Left lung (tissue), 10 donors: ENCODE results near the gene RAB7B. TPM values are rescaled to one million over a fixed set of nuclear protein-coding genes. Genes with fewer than 3 reads are reported as not detected.

Experiments
- ATAC-seq: fragments of 200-7000 bp; cut with Tn5 transposase; one replicate; pipeline ENCODE4 v1.9.1; 2020; ENCODE audit warnings: moderate library complexity
- DNase-seq, 4 donors: peaks; one replicate each; pipeline ENCODE4 v3.0.0-alpha.2; 2013 to 2020
- H3K27ac ChIP-seq, 2 donors: fragments of 200-600 bp; sonication (generic) in 1 of 2; one replicate each; pipeline versions ENCODE4 v1.5.0 to v1.8.0; 2020 to 2021
- H3K27me3 ChIP-seq, 2 donors: fragments of 200-600 bp; sonication (generic) in 1 of 2; one replicate each; pipeline versions ENCODE4 v1.5.0 to v1.8.0; 2020 to 2021
- H3K36me3 ChIP-seq, 2 donors: fragments of 200-600 bp; sonication (generic) in 1 of 2; one replicate each; pipeline versions ENCODE4 v1.5.0 to v1.8.0; 2020 to 2021
- H3K4me1 ChIP-seq, 2 donors: fragments of 200-600 bp; one replicate each; pipeline ENCODE4 v1.8.0; 2021
- H3K4me3 ChIP-seq, 2 donors: fragments of 200-600 bp; sonication (generic) in 1 of 2; one replicate each; pipeline versions ENCODE4 v1.5.0 to v1.8.0; 2020 to 2021; ENCODE audit warnings: mild to moderate bottlenecking in 1 of 2
- H3K9me3 ChIP-seq, 2 donors: fragments of 200-600 bp; sonication (generic) in 1 of 2; one replicate each; pipeline versions ENCODE4 v1.5.0 to v1.8.0; 2020 to 2021
- intact Hi-C, 2 donors: fragments of 100-400 bp; cut with DNase I; formaldehyde crosslinking; loops; one replicate each; pipeline versions ENCODE4 v1.11.2 to v1.14.2; 2022
- polyA plus RNA-seq, 6 donors: library from polyadenylated mRNA; unstranded; fragments of 120-200 nt; gene quantifications; one replicate each; pipeline ENCODE4 v1.2.1, GENCODE V29; 2013; ENCODE audit not compliant: insufficient read length in 6 of 6
- total RNA-seq, 2 donors: library from RNA; stranded (reverse); fragmentation: NEBNext Ultra II Directional; extraction: Animal tissue kit (Norgen Biotek cat#: 25700); gene quantifications; one replicate each; pipeline ENCODE4 v1.2.1, GENCODE V29; 2021
- TF ChIP-seq, protein P1 (sequence below), 2 donors: fragments of 200-600 bp; sonication (generic) in 1 of 2; IDR thresholded peaks; one replicate each; pipeline versions ENCODE4 v1.5.0 to v1.8.0; 2021; ENCODE audit warnings: antibody characterized with exemption in 2 of 2
- donor health status: DM: no; HTN: yes; CAD: no.
- donor health status: DM: no; HTN: no; CAD: no.

Gene RAB7B
- total and polyA plus RNA-seq, 8 donors, result 3.2 to 14.2 (median 4.0) TPM

DNA sequence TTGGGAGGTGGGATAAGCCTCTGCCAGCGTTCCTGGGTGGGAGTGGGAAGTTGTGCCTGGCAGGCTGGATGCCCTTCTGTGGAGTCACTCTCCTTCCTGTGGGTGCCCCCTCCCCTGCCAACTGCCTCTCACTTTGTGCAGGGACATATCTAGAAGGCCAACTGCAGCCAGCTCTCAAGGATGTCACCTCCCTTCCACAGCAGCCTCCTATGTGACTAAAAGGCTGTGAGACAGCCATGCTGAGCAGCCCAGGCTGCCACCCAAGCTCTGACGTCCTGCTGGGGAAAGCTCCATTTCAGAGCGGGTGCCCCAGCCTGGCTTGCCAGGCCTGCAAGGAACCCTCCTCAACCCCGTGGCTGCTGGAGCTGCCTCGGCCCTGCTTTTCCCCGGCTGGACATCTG, 40.4 kb downstream of the RAB7B start:
- H3K36me3 ChIP-seq, result no peaks in the 10 kb centered on the region
- intact Hi-C loops, result no loop called here
- H3K4me3 ChIP-seq, result no peak overlapping the region
- no peaks in the 10 kb centered on the region for H3K27me3 ChIP-seq
- ATAC-seq (no peak), DNase-seq (no peak)
- TF ChIP-seq, protein P1, sequence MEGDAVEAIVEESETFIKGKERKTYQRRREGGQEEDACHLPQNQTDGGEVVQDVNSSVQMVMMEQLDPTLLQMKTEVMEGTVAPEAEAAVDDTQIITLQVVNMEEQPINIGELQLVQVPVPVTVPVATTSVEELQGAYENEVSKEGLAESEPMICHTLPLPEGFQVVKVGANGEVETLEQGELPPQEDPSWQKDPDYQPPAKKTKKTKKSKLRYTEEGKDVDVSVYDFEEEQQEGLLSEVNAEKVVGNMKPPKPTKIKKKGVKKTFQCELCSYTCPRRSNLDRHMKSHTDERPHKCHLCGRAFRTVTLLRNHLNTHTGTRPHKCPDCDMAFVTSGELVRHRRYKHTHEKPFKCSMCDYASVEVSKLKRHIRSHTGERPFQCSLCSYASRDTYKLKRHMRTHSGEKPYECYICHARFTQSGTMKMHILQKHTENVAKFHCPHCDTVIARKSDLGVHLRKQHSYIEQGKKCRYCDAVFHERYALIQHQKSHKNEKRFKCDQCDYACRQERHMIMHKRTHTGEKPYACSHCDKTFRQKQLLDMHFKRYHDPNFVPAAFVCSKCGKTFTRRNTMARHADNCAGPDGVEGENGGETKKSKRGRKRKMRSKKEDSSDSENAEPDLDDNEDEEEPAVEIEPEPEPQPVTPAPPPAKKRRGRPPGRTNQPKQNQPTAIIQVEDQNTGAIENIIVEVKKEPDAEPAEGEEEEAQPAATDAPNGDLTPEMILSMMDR (IDR thresholded peaks at IDR 0.05), result no peak
- H3K27ac ChIP-seq, result peak overlapping the region; percentile 37 to 45
- H3K4me1 ChIP-seq, result peaks cover 18 to 30% of the 10 kb centered on the region in 2 donors
- H3K9me3 ChIP-seq, result no peaks in the 10 kb centered on the region

DNA sequence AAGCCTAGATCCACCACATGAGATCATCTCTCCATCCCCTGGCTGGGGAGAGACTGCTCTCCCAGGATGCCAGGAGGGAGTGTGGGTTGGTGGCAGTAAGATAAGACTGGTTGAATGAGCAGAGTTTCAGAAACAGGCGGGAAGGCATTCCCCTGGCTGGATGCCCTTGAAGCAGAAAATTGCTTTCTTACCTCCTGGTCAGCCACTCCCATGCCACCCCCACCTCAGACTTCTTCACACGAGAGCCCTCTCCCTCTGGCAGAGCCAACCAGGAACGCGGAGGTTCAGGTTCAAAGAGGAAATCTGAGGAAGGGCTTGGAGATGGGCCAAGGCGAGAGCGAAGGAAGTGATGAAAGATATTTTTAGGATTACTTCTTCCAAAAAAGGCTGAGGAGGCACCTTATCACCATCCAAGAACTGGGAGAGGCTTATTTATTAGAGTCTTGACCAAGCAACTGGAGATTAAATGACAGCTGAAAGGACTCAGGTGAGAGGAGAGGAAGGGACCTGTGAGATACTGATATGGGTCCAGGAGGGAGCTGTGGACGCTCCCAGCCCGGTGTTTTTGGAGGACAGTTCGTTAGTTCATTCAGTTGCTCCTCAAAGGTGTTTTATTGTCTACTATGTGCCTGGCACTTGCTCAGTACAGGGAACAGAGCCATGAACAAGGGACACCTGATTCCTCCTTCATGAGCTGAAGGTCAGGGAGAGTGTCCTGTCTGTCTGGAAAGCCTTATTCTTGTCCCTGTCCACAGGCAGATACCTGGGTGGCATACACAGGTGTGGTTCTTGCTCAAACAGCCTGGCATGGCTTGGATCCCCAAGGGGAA, 41.0 kb downstream of the RAB7B start:
- ATAC-seq, result peak; percentile 86
- TF ChIP-seq, protein P1 (IDR thresholded peaks at IDR 0.05), result no peak
- no peaks in the 10 kb centered on the region for H3K27me3 ChIP-seq
- H3K4me3 ChIP-seq, result no peak overlapping the region
- peaks cover 18 to 30% of the 10 kb centered on the region in 2 donors for H3K4me1 ChIP-seq
- DNase-seq, result peak in 2 of 4 donors; percentile 83 to 88
- no peaks in the 10 kb centered on the region for H3K36me3 ChIP-seq
- H3K27ac ChIP-seq, result peak overlapping the region; percentile 37 to 45
- no peaks in the 10 kb centered on the region for H3K9me3 ChIP-seq
- intact Hi-C loops, result no loop called here

DNA sequence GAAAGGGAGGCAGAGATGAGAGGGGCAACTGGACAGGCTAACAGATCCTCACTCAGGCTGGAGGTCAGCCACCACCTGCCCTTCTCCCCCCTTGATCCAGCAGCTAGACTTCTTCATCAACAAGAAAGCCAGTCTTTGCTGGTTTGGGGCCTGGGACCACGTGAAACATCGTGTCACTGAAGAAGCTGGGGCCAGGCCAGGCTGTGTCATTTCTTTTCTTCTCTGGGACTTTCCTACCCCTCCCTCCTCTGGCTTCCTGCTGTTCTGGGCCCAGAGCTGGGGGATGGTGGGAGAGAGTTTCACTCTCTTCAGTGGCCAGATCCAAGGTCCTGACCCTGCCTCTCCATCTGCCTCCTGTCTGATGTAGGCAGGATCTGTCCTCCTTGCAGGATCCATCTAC, 41.8 kb downstream of the RAB7B start:
- no peak overlapping the region for H3K4me3 ChIP-seq
- no peaks in the 10 kb centered on the region for H3K36me3 ChIP-seq
- no peaks in the 10 kb centered on the region for H3K9me3 ChIP-seq
- DNase-seq, result peak in 2 of 4 donors; percentile 57 to 61
- peak; percentile 51 for ATAC-seq
- TF ChIP-seq, protein P1 (IDR thresholded peaks at IDR 0.05), result no peak
- no peaks in the 10 kb centered on the region for H3K27me3 ChIP-seq
- intact Hi-C loops, result no loop called here
- H3K27ac ChIP-seq, result peak overlapping the region; percentile 18 to 42
- peaks cover 18 to 30% of the 10 kb centered on the region in 2 donors for H3K4me1 ChIP-seq

DNA sequence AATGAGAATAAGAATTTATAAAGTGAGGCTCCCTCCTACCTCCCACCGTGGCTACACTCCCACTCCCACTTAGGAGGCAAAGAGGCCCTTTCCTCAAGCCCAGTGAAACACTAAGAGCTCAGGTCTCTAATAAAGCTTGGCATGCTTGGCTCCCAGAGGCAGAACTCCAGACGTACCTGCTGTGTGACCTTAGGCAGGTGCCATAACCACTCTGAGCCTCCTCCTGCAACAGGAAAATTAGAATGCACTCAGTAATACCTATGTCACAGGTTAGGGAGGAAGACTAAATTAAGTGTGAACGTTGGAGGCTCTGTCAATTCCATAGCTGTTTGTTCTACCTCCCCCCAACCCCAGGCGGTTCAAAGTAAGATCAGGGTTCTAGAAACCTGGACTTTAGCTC, 43.4 kb downstream of the RAB7B start:
- Histone ChIP-seq H3K4me3 (no peak overlapping the region), H3K9me3 (no peaks in the 10 kb centered on the region), H3K36me3 (no peaks in the 10 kb centered on the region), H3K27me3 (no peaks in the 10 kb centered on the region), H3K27ac (no peak overlapping the region), H3K4me1 (peaks cover 18 to 30% of the 10 kb centered on the region in 2 donors)
- DNase-seq (no peak), ATAC-seq (no peak)
- intact Hi-C loops, result no loop called here
- TF ChIP-seq, protein P1 (IDR thresholded peaks at IDR 0.05), result no peak

DNA sequence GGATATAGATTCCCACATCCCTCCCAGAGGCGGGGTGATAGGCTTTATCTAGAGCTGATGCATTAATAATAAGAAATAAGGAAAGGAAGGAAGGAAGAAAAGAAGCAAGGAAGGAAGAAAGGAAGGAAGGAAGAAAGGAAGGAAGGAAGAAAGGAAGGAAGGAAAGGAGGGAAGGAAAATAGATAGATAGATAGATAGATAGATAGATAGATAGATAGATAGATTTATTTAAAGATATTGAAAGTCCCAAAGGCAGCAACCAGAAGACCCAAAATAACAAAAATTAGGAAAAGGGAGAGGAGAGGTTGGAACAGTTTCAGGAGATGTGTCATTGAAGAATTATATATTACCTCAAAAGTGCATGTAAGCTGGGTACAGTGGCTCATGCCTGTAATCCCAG, 47.7 kb downstream of the RAB7B start:
- Histone ChIP-seq H3K27me3 (no peaks in the 10 kb centered on the region), H3K9me3 (no peaks in the 10 kb centered on the region), H3K4me3 (no peak overlapping the region), H3K27ac (no peak overlapping the region), H3K36me3 (no peaks in the 10 kb centered on the region), H3K4me1 (peaks cover 0 to 8% of the 10 kb centered on the region in 2 donors)
- TF ChIP-seq, protein P1 (IDR thresholded peaks at IDR 0.05), result no peak
- intact Hi-C loops, result no loop called here
- DNase-seq, result no peak
- no peak for ATAC-seq
